ENCODE results near the gene CSNK1A1. TPM values are rescaled to one million over a fixed set of nuclear protein-coding genes. Genes with fewer than 3 reads are reported as not detected.
"Not testable (repeated sequence)": the region's sequence is repeated elsewhere in the genome, so short reads cannot be mapped to it uniquely, and the experiment has no call there.

The CSNK1A1 gene
- total RNA-seq, 4 donors from 2014 or later: 273 to 365 (median 320) TPM

- H3K27me3 ChIP-seq: no peaks in the 10 kb centered on the region
- TF ChIP-seq POLR2A (IDR thresholded peaks at IDR 0.05) (no peak), EP300 (IDR thresholded peaks at IDR 0.05) (no peak), POLR2AphosphoS5 (IDR thresholded peaks at IDR 0.05) (no peak), CTCF (IDR thresholded peaks at IDR 0.05) (no peak)
- peaks cover 20% of the 10 kb centered on the region for H3K36me3 ChIP-seq
- no peak overlapping the region for H3K4me3 ChIP-seq
- H3K4me1 ChIP-seq: peaks cover 53% of the 10 kb centered on the region
- H3K27ac ChIP-seq: no peak overlapping the region
- no peak for DNase-seq (ENCODE audit: low spot score in 2 of 2)
- no peaks in the 10 kb centered on the region for H3K9me3 ChIP-seq
- 20% methylated on average over 3 of the region's 3 CpGs for WGBS
Observed at GRCh38 chr5:149518620-149519019, 32.6 kb downstream of the CSNK1A1 start.

GRCh38 chr5:149517461-149518122 lies 33.6 kb downstream of the CSNK1A1 start:
- Histone ChIP-seq H3K4me1 (peaks cover 49% of the 10 kb centered on the region), H3K4me3 (no peak overlapping the region), H3K27me3 (no peaks in the 10 kb centered on the region), H3K9me3 (no peaks in the 10 kb centered on the region), H3K27ac (peak overlapping the region; percentile 15), H3K36me3 (peaks cover 16% of the 10 kb centered on the region)
- 39% methylated on average over 5 of the region's 5 CpGs for WGBS
- TF ChIP-seq CTCF (IDR thresholded peaks at IDR 0.05) (no peak), POLR2AphosphoS5 (IDR thresholded peaks at IDR 0.05) (no peak)
- DNase-seq (ENCODE audit: low spot score in 2 of 2): no peak

GRCh38 chr5:149514512-149514911 lies 36.7 kb downstream of the CSNK1A1 start:
- peaks cover 34% of the 10 kb centered on the region for H3K36me3 ChIP-seq
- no peak for DNase-seq (ENCODE audit: low spot score in 2 of 2)
- peaks cover 37% of the 10 kb centered on the region for H3K4me1 ChIP-seq
- WGBS: 83% methylated on average over 1 of the region's 1 CpG
- H3K9me3 ChIP-seq: no peaks in the 10 kb centered on the region
- no peak overlapping the region for H3K4me3 ChIP-seq
- TF ChIP-seq POLR2A (IDR thresholded peaks at IDR 0.05) (no peak), CTCF (IDR thresholded peaks at IDR 0.05) (no peak)
- H3K27me3 ChIP-seq: no peaks in the 10 kb centered on the region
- H3K27ac ChIP-seq: no peak overlapping the region

- not testable (repeated sequence) for H3K27ac ChIP-seq; H3K4me3 ChIP-seq; DNase-seq (ENCODE audit: low spot score in 2 of 2); H3K9me3 ChIP-seq; H3K27me3 ChIP-seq
- H3K36me3 ChIP-seq: peaks cover 44% of the 10 kb centered on the region
- WGBS: 87% methylated on average over 11 of the region's 11 CpGs
- peaks cover 27% of the 10 kb centered on the region for H3K4me1 ChIP-seq
Observed at GRCh38 chr5:149513372-149513947, 37.8 kb downstream of the CSNK1A1 start.

GRCh38 chr5:149510136-149510535 lies 41.1 kb downstream of the CSNK1A1 start:
- H3K27ac ChIP-seq: no peak overlapping the region
- peaks cover 4% of the 10 kb centered on the region for H3K4me1 ChIP-seq
- DNase-seq (ENCODE audit: low spot score in 2 of 2): no peak
- H3K9me3 ChIP-seq: no peaks in the 10 kb centered on the region
- 86% methylated on average over 1 of the region's 1 CpG for WGBS
- no peaks in the 10 kb centered on the region for H3K27me3 ChIP-seq
- H3K36me3 ChIP-seq: peaks cover 77% of the 10 kb centered on the region
- no peak overlapping the region for H3K4me3 ChIP-seq
- no peak for TF ChIP-seq POLR2A (IDR thresholded peaks at IDR 0.05)
- no peak for TF ChIP-seq CTCF (IDR thresholded peaks at IDR 0.05)
- no peak for TF ChIP-seq EP300 (IDR thresholded peaks at IDR 0.05)
- no peak for TF ChIP-seq POLR2AphosphoS5 (IDR thresholded peaks at IDR 0.05)

- TF ChIP-seq CTCF (IDR thresholded peaks at IDR 0.05) (no peak), EP300 (IDR thresholded peaks at IDR 0.05) (no peak), POLR2AphosphoS5 (IDR thresholded peaks at IDR 0.05) (no peak), POLR2A (IDR thresholded peaks at IDR 0.05) (no peak)
- Histone ChIP-seq H3K27me3 (no peaks in the 10 kb centered on the region), H3K27ac (no peak overlapping the region), H3K36me3 (peaks cover 99% of the 10 kb centered on the region), H3K4me3 (no peak overlapping the region), H3K4me1 (no peaks in the 10 kb centered on the region), H3K9me3 (no peaks in the 10 kb centered on the region)
- DNase-seq (ENCODE audit: low spot score in 2 of 2): no peak
- 73% methylated on average over 2 of the region's 2 CpGs for WGBS
Observed at GRCh38 chr5:149504677-149505076, 46.6 kb downstream of the CSNK1A1 start.
